Activated naive CD4-positive, alpha-beta T cell treated with anti-CD3 and anti-CD28 coated beads, Interleukin-2, amount 50 U/mL, for 72 hours (primary cell): ENCODE data around the gene HPGD. TPM values are rescaled to one million over a fixed set of nuclear protein-coding genes. Genes with fewer than 3 reads are reported as not detected.

Source experiments
- ATAC-seq, 2 donors: fragments of 150-1000 bp; cut with Tn5 transposase; 2 replicates each; pipeline ENCODE4 v1.10.0; 2021; ENCODE audit warnings: mild to moderate bottlenecking in 2 of 2, moderate library complexity in 2 of 2
- DNase-seq, 2 donors: peaks; one replicate each; pipeline ENCODE4 v3.0.0; 2021 to 2022; ENCODE audit warnings: low spot score in 2 of 2
- H3K27ac Mint-ChIP-seq, 2 donors: one replicate each; pipeline ENCODE4 v1.8.0; 2022; ENCODE audit warnings: mild to moderate bottlenecking in 2 of 2, mixed read lengths in 2 of 2
- H3K36me3 Mint-ChIP-seq, 2 donors: one replicate each; pipeline ENCODE4 v1.8.0; 2022; ENCODE audit warnings: mixed read lengths in 2 of 2
- H3K9me3 Mint-ChIP-seq, 2 donors: one replicate each; pipeline ENCODE4 v1.8.0; 2022; ENCODE audit warnings: mixed read lengths in 2 of 2
- total RNA-seq, 2 donors: library from RNA; stranded (reverse); gene quantifications; one replicate each; pipeline ENCODE4 v1.2.3, GENCODE V29; 2022

The HPGD gene
- total RNA-seq, 2 donors from 2014 or later: 3.1 to 5.8 TPM

GRCh38 chr4:174454815-174455473 is 67.3 kb downstream of the HPGD start:
- ATAC-seq (no peak), DNase-seq (no peak)
- Mint-ChIP-seq H3K27ac (no peak overlapping the region), H3K9me3 (peaks cover 0 to 4% of the 10 kb centered on the region in 2 donors), H3K36me3 (no peaks in the 10 kb centered on the region)

- no peak for ATAC-seq
Measured at GRCh38 chr4:174451718-174452296, 70.5 kb downstream of the HPGD start.

GRCh38 chr4:174450786-174451125 is 71.5 kb downstream of the HPGD start:
- Mint-ChIP-seq H3K36me3 (peaks cover 0 to 6% of the 10 kb centered on the region in 2 donors), H3K9me3 (peaks cover 7 to 12% of the 10 kb centered on the region in 2 donors), H3K27ac (no peak overlapping the region)
- ATAC-seq (no peak), DNase-seq (no peak)

More at GRCh38 chr4:174451718-174452296, 70.5 kb downstream of the HPGD start:
- no peak overlapping the region for H3K27ac Mint-ChIP-seq
- DNase-seq: no peak
- no peaks in the 10 kb centered on the region for H3K36me3 Mint-ChIP-seq
- H3K9me3 Mint-ChIP-seq: peaks cover 0 to 4% of the 10 kb centered on the region in 2 donors

GRCh38 chr4:174449944-174450785 is 72.1 kb downstream of the HPGD start:
- Mint-ChIP-seq H3K36me3 (peaks cover 0 to 6% of the 10 kb centered on the region in 2 donors), H3K9me3 (peaks cover 7 to 12% of the 10 kb centered on the region in 2 donors), H3K27ac (no peak overlapping the region)
- ATAC-seq (no peak), DNase-seq (no peak)

GRCh38 chr4:174449152-174449551 is 73.1 kb downstream of the HPGD start:
- Mint-ChIP-seq H3K9me3 (peaks cover 7 to 12% of the 10 kb centered on the region in 2 donors), H3K27ac (no peak overlapping the region), H3K36me3 (peaks cover 0 to 6% of the 10 kb centered on the region in 2 donors)
- DNase-seq (no peak), ATAC-seq (no peak)

- DNase-seq (no peak), ATAC-seq (no peak)
- Mint-ChIP-seq H3K9me3 (peaks cover 7 to 8% of the 10 kb centered on the region in 2 donors), H3K36me3 (peaks cover 0 to 6% of the 10 kb centered on the region in 2 donors), H3K27ac (no peak overlapping the region)
Measured at GRCh38 chr4:174444390-174444789, 77.9 kb downstream of the HPGD start.

Other genes with a start within 250 kb of the HPGD start
- gene FBXO8, start 238.8 kb downstream of the HPGD start, total RNA-seq: 10 to 100 TPM in 1 of 2 donors, 1 to 10 TPM in 1; 6.4 to 12.4 TPM
- gene CEP44, start 238.6 kb downstream of the HPGD start, total RNA-seq: 10 to 100 TPM; 23.1 to 39.0 TPM